Testis (tissue), 3 donors: ENCODE results near the gene LRRC73. TPM values are rescaled to one million over a fixed set of nuclear protein-coding genes. Genes with fewer than 3 reads are reported as not detected.

Experiments used
- DNase-seq: peaks from one replicate; pipeline ENCODE4 v3.0.0-alpha.2; 2019
- H3K27ac ChIP-seq, 2 donors: fragments of 200-600 bp; sonication (generic); one replicate each; pipeline ENCODE4 v1.5.1; 2019
- H3K27me3 ChIP-seq: fragments of 200-600 bp; sonication (generic); one replicate; pipeline ENCODE4 v1.5.1; 2019
- H3K36me3 ChIP-seq: fragments of 200-600 bp; sonication (generic); one replicate; pipeline ENCODE4 v1.5.1; 2017; ENCODE audit warnings: low read depth; ENCODE audit errors: missing control alignments
- H3K4me1 ChIP-seq: fragments of 200-600 bp; sonication (generic); one replicate; pipeline ENCODE4 v1.5.1; 2019
- H3K4me3 ChIP-seq, 2 donors: fragments of 200-600 bp; sonication (generic); one replicate each; pipeline ENCODE4 v1.5.1; 2017 to 2019
- H3K9me3 ChIP-seq: fragments of 200-600 bp; sonication (generic); one replicate; pipeline ENCODE4 v1.5.1; 2017
- POLR2A ChIP-seq: fragments of 450-650 bp; IDR thresholded peaks from one replicate; pipeline ENCODE4 v1.6.1; 2017; ENCODE audit warnings: antibody characterized with exemption, mild to moderate bottlenecking, moderate library complexity
- WGBS, 2 donors: methylation state at CpG; one replicate each; pipeline ENCODE4 v1.1.5; 2018; 5-methylcytosine and 5-hydroxymethylcytosine counted together
- intact Hi-C: fragments of 100-400 bp; cut with DNase I; formaldehyde crosslinking; loops from one replicate; pipeline ENCODE4 v1.15.1; 2023; ENCODE audit warnings: low total_unique reads
- polyA plus RNA-seq: library from polyadenylated mRNA; stranded (reverse); fragments of 350-450 nt; fragmentation: Illumina TruSeq; extraction: RNeasy Lipid Tissue Mini Kit (QIAGEN cat#74804); gene quantifications from one replicate; pipeline ENCODE4 v1.2.3, GENCODE V29; 2014; ENCODE audit warnings: low read depth, low replicate concordance; ENCODE audit not compliant: insufficient read depth
- total RNA-seq, 2 donors: library from RNA; depleted of rRNA; stranded (reverse); fragments of >200 nt; gene quantifications; one replicate each; pipeline ENCODE4 v1.2.3, GENCODE V29; 2016
- TF ChIP-seq, protein P1 (sequence below), 3 experiments: fragments of 450-650 bp in 2 of 3; fragments of 200-600 bp in 1 of 3; sonication (generic) in 1 of 3; IDR thresholded peaks; one replicate each; pipeline ENCODE4 v1.5.1; 2016 to 2019; ENCODE audit warnings: antibody characterized with exemption in 3 of 3, mild to moderate bottlenecking in 2 of 3, moderate library complexity in 1 of 3

LRRC73 gene
- total and polyA plus RNA-seq, 3 donors from 2014 or later = 20.1 to 50.6 (median 29.3) TPM

DNA sequence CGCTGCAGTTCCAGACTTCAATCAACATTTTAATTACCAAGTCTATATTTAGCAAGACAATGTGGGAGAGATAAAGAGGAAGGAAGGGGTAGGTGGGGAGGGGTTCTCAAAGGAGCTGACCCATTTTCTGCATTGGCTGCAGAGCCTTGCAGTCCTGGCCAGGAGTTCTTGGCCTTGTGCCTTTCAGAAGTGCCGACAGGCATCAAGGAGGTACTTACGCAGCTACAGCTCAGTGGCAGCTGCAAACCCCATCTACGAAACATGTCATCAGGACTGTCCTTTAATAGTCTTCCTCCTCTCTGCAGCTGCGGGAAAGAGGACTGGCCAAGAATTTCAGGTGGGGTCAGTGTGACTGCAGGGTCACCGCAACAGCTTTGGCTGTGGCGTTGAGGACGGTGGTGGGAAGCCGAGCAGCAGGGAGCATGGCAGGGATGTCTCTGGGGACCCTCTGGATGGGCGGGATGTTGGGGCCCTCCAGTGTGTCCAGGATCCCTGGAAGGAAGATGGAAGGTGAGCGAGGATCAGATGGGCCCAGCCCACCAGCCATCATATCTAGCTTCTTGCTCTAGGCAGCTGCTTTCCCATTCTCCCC is 1.8 kb upstream of the LRRC73 start:
- DNase-seq = no peak
- intact Hi-C loops = loop anchor here (10.0 kb wide), 1 partner anchor 257 kb away; no protein-coding TSS in a partner anchor
- Histone ChIP-seq H3K4me1 (peaks cover 26% of the 10 kb centered on the region), H3K27ac (no peak overlapping the region), H3K4me3 (no peak overlapping the region), H3K9me3 (no peaks in the 10 kb centered on the region), H3K27me3 (no peaks in the 10 kb centered on the region), H3K36me3 (no peaks in the 10 kb centered on the region)
- no peak for TF ChIP-seq POLR2A
- TF ChIP-seq, protein P1, sequence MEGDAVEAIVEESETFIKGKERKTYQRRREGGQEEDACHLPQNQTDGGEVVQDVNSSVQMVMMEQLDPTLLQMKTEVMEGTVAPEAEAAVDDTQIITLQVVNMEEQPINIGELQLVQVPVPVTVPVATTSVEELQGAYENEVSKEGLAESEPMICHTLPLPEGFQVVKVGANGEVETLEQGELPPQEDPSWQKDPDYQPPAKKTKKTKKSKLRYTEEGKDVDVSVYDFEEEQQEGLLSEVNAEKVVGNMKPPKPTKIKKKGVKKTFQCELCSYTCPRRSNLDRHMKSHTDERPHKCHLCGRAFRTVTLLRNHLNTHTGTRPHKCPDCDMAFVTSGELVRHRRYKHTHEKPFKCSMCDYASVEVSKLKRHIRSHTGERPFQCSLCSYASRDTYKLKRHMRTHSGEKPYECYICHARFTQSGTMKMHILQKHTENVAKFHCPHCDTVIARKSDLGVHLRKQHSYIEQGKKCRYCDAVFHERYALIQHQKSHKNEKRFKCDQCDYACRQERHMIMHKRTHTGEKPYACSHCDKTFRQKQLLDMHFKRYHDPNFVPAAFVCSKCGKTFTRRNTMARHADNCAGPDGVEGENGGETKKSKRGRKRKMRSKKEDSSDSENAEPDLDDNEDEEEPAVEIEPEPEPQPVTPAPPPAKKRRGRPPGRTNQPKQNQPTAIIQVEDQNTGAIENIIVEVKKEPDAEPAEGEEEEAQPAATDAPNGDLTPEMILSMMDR (IDR thresholded peaks at IDR 0.05) = no peak
- 74 to 83% methylated on average over 11 of the region's 11 CpGs for WGBS, 2 donors

DNA sequence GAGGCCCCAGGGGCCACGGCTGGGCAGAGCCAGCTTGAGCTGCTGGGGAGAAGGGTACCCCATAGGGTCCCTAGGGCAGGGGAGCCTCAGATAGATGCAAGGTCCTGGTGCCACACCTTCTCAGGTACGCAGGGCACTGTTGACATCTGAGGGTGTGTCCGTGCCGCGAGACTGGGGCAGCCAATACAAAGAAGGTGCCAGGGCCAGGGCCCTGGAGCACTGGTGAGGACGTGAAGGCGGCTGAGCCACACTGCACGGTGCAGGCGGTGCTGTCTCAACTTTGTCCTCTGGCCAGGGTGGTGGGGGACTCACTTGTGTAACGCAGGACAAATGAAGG is 649 bp upstream of the LRRC73 start:
- no peaks in the 10 kb centered on the region for H3K27me3 ChIP-seq
- no peaks in the 10 kb centered on the region for H3K9me3 ChIP-seq
- peak overlapping the region; percentile 74 to 76 for H3K4me3 ChIP-seq
- peak overlapping the region; percentile 67 to 75 for H3K27ac ChIP-seq
- H3K4me1 ChIP-seq = peaks cover 25% of the 10 kb centered on the region
- no peaks in the 10 kb centered on the region for H3K36me3 ChIP-seq
- WGBS, 2 donors = 66 to 83% methylated on average over 3 to 10 of the region's 10 CpGs
- DNase-seq = no peak
- intact Hi-C loops = loop anchor here (10.0 kb wide), 1 partner anchor 256 kb away; no protein-coding TSS in a partner anchor
- TF ChIP-seq, protein P1 (IDR thresholded peaks at IDR 0.05) = no peak
- no peak for TF ChIP-seq POLR2A

DNA sequence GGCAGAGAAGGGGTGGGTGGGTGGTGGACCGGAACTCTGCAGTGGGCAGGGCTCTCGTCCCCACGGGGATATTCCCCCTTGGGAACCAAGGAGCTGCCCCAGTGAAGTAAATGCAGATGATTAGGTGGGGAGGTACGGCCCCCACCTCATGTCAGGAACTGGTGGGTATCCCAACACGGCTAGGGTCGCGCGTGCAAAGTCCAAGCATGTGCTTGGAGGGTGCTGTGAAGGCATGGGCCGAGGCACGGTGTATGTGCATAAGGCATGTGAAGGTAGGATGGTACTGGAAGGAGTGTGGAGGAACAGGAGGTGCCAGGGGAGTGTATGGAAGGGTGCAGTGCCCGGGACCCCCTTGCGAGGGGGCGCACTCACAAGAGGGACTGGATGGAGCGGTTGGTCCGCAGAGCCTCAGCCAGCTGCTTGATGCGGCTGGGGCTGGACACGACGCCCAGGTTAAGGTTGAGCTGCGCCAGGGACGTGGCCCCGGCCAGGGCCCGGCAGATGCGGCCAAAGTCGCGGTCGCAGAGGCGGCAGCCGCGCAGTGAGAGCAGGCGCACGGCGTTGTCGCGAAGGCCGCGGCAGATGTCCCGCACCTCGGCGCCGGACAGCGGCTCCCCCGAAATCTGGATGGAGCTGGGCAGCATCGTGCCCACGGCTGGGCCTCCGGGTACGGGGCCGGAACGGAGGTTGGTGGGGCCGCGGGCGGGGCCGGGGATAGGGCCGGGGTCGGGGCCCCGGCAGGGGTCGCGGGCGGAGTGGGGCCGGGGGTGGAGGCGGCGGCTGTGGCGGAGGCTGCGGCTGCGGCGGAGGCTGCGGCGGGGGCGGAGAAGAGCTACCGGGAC is 783 bp downstream of the LRRC73 start:
- no peaks in the 10 kb centered on the region for H3K27me3 ChIP-seq
- H3K36me3 ChIP-seq = no peaks in the 10 kb centered on the region
- H3K27ac ChIP-seq = peak overlapping the region in 1 of 2 donors; percentile 75
- WGBS, 2 donors = 8 to 20% methylated on average over 18 to 69 of the region's 69 CpGs
- intact Hi-C loops = loop anchor here (10.0 kb wide), 1 partner anchor 55 kb away; the partner anchor contains the start of gene DLK2
- no peak for DNase-seq
- peak overlapping the region; percentile 74 to 76 for H3K4me3 ChIP-seq
- peaks cover 16% of the 10 kb centered on the region for H3K4me1 ChIP-seq
- TF ChIP-seq POLR2A = no peak
- TF ChIP-seq, protein P1 (IDR thresholded peaks at IDR 0.05) = no peak
- H3K9me3 ChIP-seq = no peaks in the 10 kb centered on the region

DNA sequence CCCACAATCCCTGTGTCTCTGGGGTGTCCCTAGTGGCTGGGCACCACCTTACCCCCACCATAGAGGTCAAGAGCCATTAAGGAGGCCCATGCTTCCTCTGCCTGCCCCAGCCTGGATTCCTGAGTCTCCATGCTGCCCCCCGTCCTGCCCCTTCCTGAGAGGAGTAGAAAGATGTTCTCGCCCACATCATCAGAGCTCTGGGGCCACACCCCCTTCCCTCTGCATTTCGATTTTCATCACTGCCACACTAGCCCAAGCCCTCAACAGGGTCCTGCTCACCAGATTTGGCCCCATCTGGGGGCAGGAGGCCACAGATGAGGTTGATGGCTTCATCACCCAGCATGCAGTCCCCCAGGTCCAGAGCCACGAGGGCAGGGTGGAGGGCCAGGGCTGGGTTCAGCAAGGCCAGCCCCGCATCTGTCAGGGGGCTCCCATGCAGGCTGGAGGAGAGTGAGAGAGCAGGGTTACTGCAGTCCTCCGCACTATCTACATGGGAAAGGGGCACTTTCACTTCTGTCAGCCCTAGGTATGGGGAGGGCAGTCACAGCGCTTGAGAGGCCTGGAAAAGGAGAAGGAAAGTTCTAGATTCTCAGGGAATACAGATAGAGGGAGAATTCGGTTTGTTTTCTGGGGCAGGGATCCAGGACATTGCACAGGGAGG is 1.5 kb downstream of the LRRC73 start:
- Histone ChIP-seq H3K4me3 (no peak overlapping the region), H3K36me3 (no peaks in the 10 kb centered on the region), H3K27ac (no peak overlapping the region), H3K27me3 (no peaks in the 10 kb centered on the region), H3K9me3 (no peaks in the 10 kb centered on the region), H3K4me1 (peaks cover 16% of the 10 kb centered on the region)
- intact Hi-C loops = loop anchor here (10.0 kb wide), 1 partner anchor 54 kb away; the partner anchor contains the start of gene DLK2
- TF ChIP-seq POLR2A = no peak
- TF ChIP-seq, protein P1 (IDR thresholded peaks at IDR 0.05) = no peak
- DNase-seq = no peak
- WGBS, 2 donors = 49 to 58% methylated on average over 8 of the region's 8 CpGs
